CD4-positive, alpha-beta T cell treated with Interleukin-15 for 4 hours (primary cell): ENCODE data around the gene MITF.
"Not testable (repeated sequence)": the region's sequence is repeated elsewhere in the genome, so short reads cannot be mapped to it uniquely, and the experiment has no call there.

Experiments used
- DNase-seq: peaks from one replicate; pipeline ENCODE4 v3.0.0-alpha.2; 2020; ENCODE audit warnings: low spot score

The MITF gene

GRCh38 chr3:69787436-69788168 lies 48.3 kb downstream of the MITF start:
- DNase-seq: no peak

GRCh38 chr3:69791106-69791505 lies 51.8 kb downstream of the MITF start:
- DNase-seq: no peak

- no peak for DNase-seq
These were observed 52.7 kb downstream of the MITF start for GRCh38 chr3:69791919-69792399.

- not testable (repeated sequence) for DNase-seq
These were observed 56.9 kb downstream of the MITF start for GRCh38 chr3:69796126-69796525.

- DNase-seq: no peak
These were observed 64.5 kb downstream of the MITF start for GRCh38 chr3:69803681-69804270.

- DNase-seq: no peak
These were observed 66.2 kb downstream of the MITF start for GRCh38 chr3:69805491-69805890.

- DNase-seq: no peak
These were observed 67.6 kb downstream of the MITF start for GRCh38 chr3:69806735-69807438.

GRCh38 chr3:69807674-69808073 lies 68.4 kb downstream of the MITF start:
- no peak for DNase-seq

GRCh38 chr3:69809076-69809835 lies 70.0 kb downstream of the MITF start:
- DNase-seq: no peak

- no peak for DNase-seq
These were observed 72.5 kb downstream of the MITF start for GRCh38 chr3:69811452-69812401.

- no peak for DNase-seq
These were observed 76.7 kb downstream of the MITF start for GRCh38 chr3:69815970-69816369.

- no peak for DNase-seq
These were observed 78.7 kb downstream of the MITF start for GRCh38 chr3:69817988-69818387.

- DNase-seq: no peak
These were observed 80.0 kb downstream of the MITF start for GRCh38 chr3:69819282-69819681.

GRCh38 chr3:69821133-69821532 lies 81.9 kb downstream of the MITF start:
- DNase-seq: no peak

- no peak for DNase-seq
These were observed 84.5 kb downstream of the MITF start for GRCh38 chr3:69823743-69824142.

- no peak for DNase-seq
These were observed 86.2 kb downstream of the MITF start for GRCh38 chr3:69825446-69825845.

- DNase-seq: no peak
These were observed 87.9 kb downstream of the MITF start for GRCh38 chr3:69827127-69827526.

GRCh38 chr3:69828817-69829216 lies 89.6 kb downstream of the MITF start:
- DNase-seq: no peak

- no peak for DNase-seq
These were observed 90.9 kb downstream of the MITF start for GRCh38 chr3:69830147-69830546.

GRCh38 chr3:69831737-69832136 lies 92.5 kb downstream of the MITF start:
- DNase-seq: no peak

GRCh38 chr3:69833591-69833990 lies 94.3 kb downstream of the MITF start:
- no peak for DNase-seq
